CD4-positive, alpha-beta memory T cell (primary cell): ENCODE measurements around the gene OR56B1. TPM values are rescaled to one million over a fixed set of nuclear protein-coding genes. Genes with fewer than 3 reads are reported as not detected.

ENCODE experiments used
- CTCF ChIA-PET: fragments of 350-600 bp; sonication (Branson Sonifier 250); formaldehyde crosslinking; loops from one replicate; lab custom pipeline; 2021; ENCODE audit warnings: inconsistent platforms; ENCODE audit not compliant: partially characterized antibody; lab: Charles Lee
- POLR2A ChIA-PET: fragments of 350-600 bp; sonication (Branson Sonifier 250); formaldehyde crosslinking; loops from one replicate; lab custom pipeline; 2021; ENCODE audit not compliant: partially characterized antibody; lab: Charles Lee
- DNase-seq, 5 donors: peaks; one replicate each; pipeline versions ENCODE4 v3.0.0 to v3.0.0-alpha.2; 2020 to 2022; ENCODE audit warnings: mixed read lengths in 1 of 5
- H3K27ac ChIP-seq: one replicate; pipeline ENCODE4 v1.7.0; 2013; ENCODE audit warnings: low read depth, low read length
- H3K27me3 ChIP-seq: 2 replicates; pipeline ENCODE4 v1.7.0; 2013; ENCODE audit warnings: mild to moderate bottlenecking, low read length, moderate library complexity; ENCODE audit not compliant: insufficient read depth
- H3K36me3 ChIP-seq: 2 replicates; pipeline ENCODE4 v1.7.0; 2013; ENCODE audit warnings: mild to moderate bottlenecking, low read length, moderate library complexity; ENCODE audit not compliant: insufficient read depth
- H3K4me1 ChIP-seq: 2 replicates; pipeline ENCODE4 v1.7.0; 2013; ENCODE audit warnings: mild to moderate bottlenecking, low read length, moderate library complexity; ENCODE audit not compliant: insufficient read depth
- H3K4me3 ChIP-seq, 2 donors: one replicate each; pipeline ENCODE4 v1.7.0; 2013; ENCODE audit warnings: low read length in 2 of 2, mild to moderate bottlenecking in 1 of 2
- H3K9me3 ChIP-seq, 2 donors: one replicate each; pipeline ENCODE4 v1.7.0; 2013; ENCODE audit warnings: low read length in 2 of 2, control low read depth in 1 of 2; ENCODE audit not compliant: control insufficient read depth in 1 of 2
- H3K27ac Mint-ChIP-seq, 7 donors: one replicate each; pipeline ENCODE4 v1.8.0; 2020 to 2021; ENCODE audit warnings: mixed read lengths in 7 of 7, mild to moderate bottlenecking in 6 of 7, inconsistent platforms in 3 of 7, moderate library complexity in 3 of 7
- H3K27me3 Mint-ChIP-seq, 2 donors: one replicate each; pipeline ENCODE4 v1.8.0; 2020 to 2021; ENCODE audit warnings: mixed read lengths in 2 of 2
- H3K36me3 Mint-ChIP-seq, 2 donors: one replicate each; pipeline ENCODE4 v1.8.0; 2020 to 2021; ENCODE audit warnings: mixed read lengths in 2 of 2, inconsistent platforms in 1 of 2, mild to moderate bottlenecking in 1 of 2
- H3K4me1 Mint-ChIP-seq, 4 donors: one replicate each; pipeline ENCODE4 v1.8.0; 2020 to 2021; ENCODE audit warnings: mixed read lengths in 4 of 4, mild to moderate bottlenecking in 1 of 4
- H3K4me3 Mint-ChIP-seq, 8 donors: one replicate each; pipeline ENCODE4 v1.8.0; 2020 to 2021; ENCODE audit warnings: mixed read lengths in 8 of 8, mild to moderate bottlenecking in 7 of 8, moderate library complexity in 6 of 8, inconsistent platforms in 3 of 8
- H3K9me3 Mint-ChIP-seq, 8 donors: one replicate each; pipeline ENCODE4 v1.8.0; 2020 to 2021; ENCODE audit warnings: mixed read lengths in 8 of 8, mild to moderate bottlenecking in 5 of 8, inconsistent platforms in 3 of 8, moderate library complexity in 1 of 8
- intact Hi-C: fragments of 100-400 bp; cut with micrococcal nuclease; formaldehyde crosslinking; loops from one replicate; pipeline ENCODE4 v1.15.1; 2023
- polyA plus RNA-seq, 2 donors: library from polyadenylated mRNA; unstranded; fragments of 300-500 nt; fragmentation: Illumina TruSeq; gene quantifications; one replicate each; pipeline ENCODE4 v1.2.3, GENCODE V29; 2021
- total RNA-seq, 2 experiments: library from RNA; stranded (reverse); gene quantifications; one replicate each; pipeline ENCODE4 v1.2.3, GENCODE V29; 2021

The OR56B1 gene
- total and polyA plus RNA-seq, 4 experiments from 2014 or later = 0.20 to 0.61 (median 0.44) TPM; not detected in 1

DNA sequence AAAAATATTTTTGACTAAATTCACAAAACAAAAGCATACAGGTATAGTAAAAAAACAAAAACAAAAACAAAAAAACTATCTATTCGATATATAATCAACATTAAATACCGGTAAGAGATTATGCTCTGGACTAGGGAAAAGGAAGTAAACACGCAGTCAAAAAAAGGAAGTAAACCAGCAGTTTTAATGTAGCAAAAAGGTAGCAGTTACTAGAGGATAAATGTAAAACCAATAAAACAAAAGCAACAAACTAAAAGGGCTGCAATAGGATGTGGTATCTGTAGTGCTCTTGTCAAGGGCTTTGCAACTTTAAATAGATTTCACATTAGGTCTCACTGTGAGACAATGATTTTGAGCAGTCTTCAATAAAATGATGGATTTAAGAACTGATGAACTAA lies 44.3 kb upstream of the OR56B1 start:
- POLR2A ChIA-PET = interaction anchor here (1.5 to 3.0 kb wide), 2 partner anchors 10 to 698 kb away, joined by 4 to 25 read pairs; partner anchors contain the start of gene SMPD1
- H3K27me3 Mint-ChIP-seq = no peaks in the 10 kb centered on the region
- peak overlapping the region; percentile 53 to 85 for H3K4me3 ChIP-seq
- H3K4me3 Mint-ChIP-seq = peak overlapping the region; percentile 90 to 97 (median 95)
- CTCF ChIA-PET = no interaction called here
- no peaks in the 10 kb centered on the region for H3K9me3 ChIP-seq
- H3K4me1 ChIP-seq = peaks cover 65% of the 10 kb centered on the region
- H3K9me3 Mint-ChIP-seq = no peaks in the 10 kb centered on the region
- intact Hi-C loops = no loop called here
- peak in 2 of 5 donors; percentile 21 to 23 for DNase-seq
- H3K27me3 ChIP-seq = no peaks in the 10 kb centered on the region
- H3K27ac Mint-ChIP-seq = peak overlapping the region; percentile 93 to 97 (median 95)
- peak overlapping the region; percentile 82 for H3K27ac ChIP-seq
- peaks cover 37 to 55% of the 10 kb centered on the region in 2 donors for H3K36me3 Mint-ChIP-seq
- peaks cover 20% of the 10 kb centered on the region for H3K36me3 ChIP-seq
- peaks cover 47 to 79% (median 58%) of the 10 kb centered on the region in 4 donors for H3K4me1 Mint-ChIP-seq

DNA sequence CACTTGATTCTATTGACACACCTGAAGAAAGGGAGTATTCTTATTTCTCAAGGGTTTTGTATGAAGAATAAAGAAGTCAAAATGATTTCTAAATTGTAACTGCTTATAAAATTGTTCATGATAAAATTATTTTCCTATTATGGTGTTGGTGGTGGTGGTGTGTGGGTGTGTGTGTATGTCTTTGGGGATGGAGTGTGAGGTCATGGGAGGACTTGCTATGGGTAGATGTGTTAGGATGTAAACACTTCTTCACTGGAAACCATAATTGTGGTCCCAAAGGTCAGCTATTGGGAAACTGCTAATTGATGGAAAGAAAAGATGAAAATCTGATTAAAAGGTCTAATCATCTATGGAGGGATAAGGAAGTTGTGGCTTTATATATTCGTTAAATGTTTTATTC lies 41.6 kb upstream of the OR56B1 start:
- Histone ChIP-seq H3K4me1 (peaks cover 52% of the 10 kb centered on the region), H3K4me3 (no peak overlapping the region), H3K27ac (peak overlapping the region; percentile 0), H3K9me3 (no peaks in the 10 kb centered on the region), H3K36me3 (peaks cover 37% of the 10 kb centered on the region), H3K27me3 (no peaks in the 10 kb centered on the region)
- no peak for DNase-seq
- peak overlapping the region; percentile 13 to 87 (median 76) for H3K27ac Mint-ChIP-seq
- CTCF ChIA-PET = interaction anchor here (2.0 to 10.1 kb wide), 2 partner anchors 10 to 11 kb away, joined by 4 to 63 read pairs; partner anchors contain the start of gene TRIM5
- H3K4me3 Mint-ChIP-seq = peak overlapping the region in 7 of 8 donors; percentile 23 to 83 (median 49)
- intact Hi-C loops = no loop called here
- no peaks in the 10 kb centered on the region for H3K9me3 Mint-ChIP-seq
- H3K36me3 Mint-ChIP-seq = peaks cover 50 to 76% of the 10 kb centered on the region in 2 donors
- no peaks in the 10 kb centered on the region for H3K27me3 Mint-ChIP-seq
- peaks cover 35 to 74% (median 56%) of the 10 kb centered on the region in 4 donors for H3K4me1 Mint-ChIP-seq
- POLR2A ChIA-PET = interaction anchor here (1.0 to 3.5 kb wide), 2 partner anchors 10 to 16 kb away, joined by 3 to 20 read pairs; partner anchors contain the start of gene TRIM5

DNA sequence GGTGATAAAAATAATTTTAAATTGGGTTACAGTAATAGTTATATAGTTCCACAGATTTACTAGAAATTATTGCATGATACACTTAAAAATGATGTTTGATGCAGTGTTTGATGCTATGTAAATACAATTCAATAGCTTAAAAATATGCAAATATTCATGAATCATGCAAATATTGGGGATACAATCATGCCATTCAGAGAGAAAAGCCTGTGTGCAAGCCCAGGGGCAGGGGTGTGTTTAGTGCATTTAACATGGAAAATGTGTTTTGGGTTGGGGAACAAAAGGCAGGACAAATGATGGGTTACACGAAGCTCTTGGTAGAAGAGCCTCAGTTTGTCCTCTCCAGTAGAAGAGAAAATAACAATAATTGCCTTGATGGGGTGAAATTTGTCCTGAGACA lies 40.7 kb upstream of the OR56B1 start:
- no peaks in the 10 kb centered on the region for H3K27me3 Mint-ChIP-seq
- peaks cover 36 to 73% (median 58%) of the 10 kb centered on the region in 4 donors for H3K4me1 Mint-ChIP-seq
- CTCF ChIA-PET = interaction anchor here (2.0 to 10.1 kb wide), 2 partner anchors 10 to 11 kb away, joined by 4 to 63 read pairs; partner anchors contain the start of gene TRIM5
- H3K36me3 Mint-ChIP-seq = peaks cover 58 to 75% of the 10 kb centered on the region in 2 donors
- POLR2A ChIA-PET = interaction anchor here (1.3 to 3.5 kb wide), 2 partner anchors 10 to 11 kb away, joined by 3 to 20 read pairs; partner anchors contain the start of gene TRIM5
- peak overlapping the region in 1 of 8 donors; percentile 50 for H3K4me3 Mint-ChIP-seq
- peaks cover 37% of the 10 kb centered on the region for H3K36me3 ChIP-seq
- no peaks in the 10 kb centered on the region for H3K27me3 ChIP-seq
- DNase-seq = no peak
- H3K9me3 Mint-ChIP-seq = no peaks in the 10 kb centered on the region
- peaks cover 59% of the 10 kb centered on the region for H3K4me1 ChIP-seq
- no peaks in the 10 kb centered on the region for H3K9me3 ChIP-seq
- peak overlapping the region; percentile 5 for H3K27ac ChIP-seq
- intact Hi-C loops = no loop called here
- peak overlapping the region; percentile 27 to 87 (median 63) for H3K27ac Mint-ChIP-seq
- no peak overlapping the region for H3K4me3 ChIP-seq

DNA sequence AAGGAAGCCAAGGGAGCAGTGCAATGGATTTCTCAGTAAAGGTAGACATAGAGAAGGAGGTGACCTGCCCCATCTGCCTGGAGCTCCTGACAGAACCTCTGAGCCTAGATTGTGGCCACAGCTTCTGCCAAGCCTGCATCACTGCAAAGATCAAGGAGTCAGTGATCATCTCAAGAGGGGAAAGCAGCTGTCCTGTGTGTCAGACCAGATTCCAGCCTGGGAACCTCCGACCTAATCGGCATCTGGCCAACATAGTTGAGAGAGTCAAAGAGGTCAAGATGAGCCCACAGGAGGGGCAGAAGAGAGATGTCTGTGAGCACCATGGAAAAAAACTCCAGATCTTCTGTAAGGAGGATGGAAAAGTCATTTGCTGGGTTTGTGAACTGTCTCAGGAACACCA lies 40.0 kb upstream of the OR56B1 start:
- peak overlapping the region; percentile 5 for H3K27ac ChIP-seq
- CTCF ChIA-PET = interaction anchor here (2.0 to 10.1 kb wide), 2 partner anchors 10 to 11 kb away, joined by 4 to 63 read pairs; partner anchors contain the start of gene TRIM5
- peaks cover 39 to 73% (median 62%) of the 10 kb centered on the region in 4 donors for H3K4me1 Mint-ChIP-seq
- no peak overlapping the region for H3K4me3 ChIP-seq
- peak overlapping the region in 4 of 8 donors; percentile 13 to 28 (median 20) for H3K4me3 Mint-ChIP-seq
- DNase-seq = no peak
- peak overlapping the region in 6 of 7 donors; percentile 53 to 92 (median 74) for H3K27ac Mint-ChIP-seq
- H3K36me3 Mint-ChIP-seq = peaks cover 65 to 76% of the 10 kb centered on the region in 2 donors
- POLR2A ChIA-PET = interaction anchor here (1.3 to 3.5 kb wide), 2 partner anchors 9 to 12 kb away, joined by 3 to 20 read pairs; partner anchors contain the start of gene TRIM5
- H3K9me3 Mint-ChIP-seq = no peaks in the 10 kb centered on the region
- H3K27me3 Mint-ChIP-seq = no peaks in the 10 kb centered on the region
- no peaks in the 10 kb centered on the region for H3K9me3 ChIP-seq
- no peaks in the 10 kb centered on the region for H3K27me3 ChIP-seq
- intact Hi-C loops = no loop called here
- peaks cover 37% of the 10 kb centered on the region for H3K36me3 ChIP-seq
- peaks cover 65% of the 10 kb centered on the region for H3K4me1 ChIP-seq

DNA sequence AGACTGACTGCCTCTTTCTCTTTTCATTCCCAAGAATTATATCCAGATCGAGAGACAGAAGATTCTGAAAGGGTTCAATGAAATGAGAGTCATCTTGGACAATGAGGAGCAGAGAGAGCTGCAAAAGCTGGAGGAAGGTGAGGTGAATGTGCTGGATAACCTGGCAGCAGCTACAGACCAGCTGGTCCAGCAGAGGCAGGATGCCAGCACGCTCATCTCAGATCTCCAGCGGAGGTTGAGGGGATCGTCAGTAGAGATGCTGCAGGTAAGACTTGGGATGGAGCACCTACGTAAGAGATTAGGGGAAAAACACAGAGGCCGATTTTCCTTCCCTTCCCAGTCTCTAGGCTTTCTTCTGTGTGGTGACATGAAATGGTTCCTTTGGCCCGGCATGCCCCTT lies 38.0 kb upstream of the OR56B1 start:
- peak overlapping the region; percentile 22 to 80 (median 57) for H3K27ac Mint-ChIP-seq
- ChIA-PET POLR2A (interaction anchor here (1.6 kb wide), 1 partner anchor 9 kb away, joined by 7 read pairs; the partner anchor contains the start of gene TRIM22), CTCF (interaction anchor here (0.7 to 10.1 kb wide), 3 partner anchors 13 to 111 kb away, joined by 3 to 63 read pairs (median 3); partner anchors contain the start of genes OR52N2 and TRIM5)
- no peak overlapping the region for H3K27ac ChIP-seq
- no peak overlapping the region for H3K4me3 ChIP-seq
- H3K27me3 Mint-ChIP-seq = no peaks in the 10 kb centered on the region
- intact Hi-C loops = no loop called here
- peaks cover 57% of the 10 kb centered on the region for H3K4me1 ChIP-seq
- H3K36me3 Mint-ChIP-seq = peaks cover 76 to 83% of the 10 kb centered on the region in 2 donors
- peaks cover 37% of the 10 kb centered on the region for H3K36me3 ChIP-seq
- H3K9me3 ChIP-seq = no peaks in the 10 kb centered on the region
- H3K4me1 Mint-ChIP-seq = peaks cover 34 to 77% (median 62%) of the 10 kb centered on the region in 4 donors
- peak overlapping the region in 1 of 8 donors; percentile 2 for H3K4me3 Mint-ChIP-seq
- H3K9me3 Mint-ChIP-seq = no peaks in the 10 kb centered on the region
- no peaks in the 10 kb centered on the region for H3K27me3 ChIP-seq
- DNase-seq = no peak

DNA sequence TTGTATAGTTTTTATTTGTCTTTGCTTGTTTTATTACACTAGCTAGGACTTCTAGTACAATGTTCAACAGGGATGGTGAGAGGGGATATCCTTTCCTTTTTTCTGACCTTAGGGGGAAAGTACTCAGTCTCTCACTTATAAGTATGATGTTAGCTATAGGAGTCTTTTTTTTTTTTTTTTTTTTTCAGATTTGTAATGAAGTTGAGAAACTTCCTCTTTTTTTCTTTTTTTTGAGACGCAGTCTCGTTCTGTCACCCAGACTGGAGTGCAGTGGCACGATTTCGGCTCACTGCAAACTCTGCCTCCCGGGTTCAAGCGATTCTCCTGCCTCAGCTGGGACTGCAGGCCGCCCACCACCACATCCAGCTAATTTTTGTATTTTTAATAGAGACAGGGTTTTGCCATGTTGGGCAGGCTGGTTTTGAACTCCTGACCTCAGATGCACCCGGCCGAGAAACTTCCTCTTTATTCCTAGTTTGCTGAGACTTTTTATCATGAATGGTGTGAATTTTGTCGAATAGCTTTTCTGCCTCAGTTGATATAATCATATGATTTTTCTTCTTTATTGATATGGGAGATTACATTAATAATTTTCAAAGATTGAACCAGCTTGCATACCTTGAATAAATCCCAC lies 35.7 kb upstream of the OR56B1 start:
- Mint-ChIP-seq H3K27ac (peak overlapping the region in 5 of 7 donors; percentile 22 to 45 (median 32)), H3K4me1 (peaks cover 28 to 77% (median 54%) of the 10 kb centered on the region in 4 donors), H3K9me3 (no peaks in the 10 kb centered on the region), H3K36me3 (peaks cover 74 to 85% of the 10 kb centered on the region in 2 donors), H3K4me3 (peak overlapping the region in 1 of 8 donors; percentile 25), H3K27me3 (no peaks in the 10 kb centered on the region)
- intact Hi-C loops = no loop called here
- Histone ChIP-seq H3K4me3 (no peak overlapping the region), H3K27ac (no peak overlapping the region), H3K27me3 (no peaks in the 10 kb centered on the region), H3K36me3 (peaks cover 39% of the 10 kb centered on the region), H3K4me1 (peaks cover 56% of the 10 kb centered on the region), H3K9me3 (no peaks in the 10 kb centered on the region)
- no peak for DNase-seq
- ChIA-PET CTCF (interaction anchor here (1.1 to 10.1 kb wide), 4 partner anchors 11 to 16 kb away, joined by 3 to 63 read pairs (median 12); partner anchors contain the start of genes TRIM22 and TRIM5), POLR2A (interaction anchor here (3.0 to 4.8 kb wide), 2 partner anchors 10 to 16 kb away, joined by 15 to 25 read pairs; partner anchors contain the start of genes TRIM22 and TRIM5)
